ENCODE measurements around the gene SPAG6. TPM values are rescaled to one million over a fixed set of nuclear protein-coding genes. Genes with fewer than 3 reads are reported as not detected.
A peak's percentile ranks its signal among the peaks of the same experiment; 100 is the strongest.

Gene SPAG6
- total and polyA plus RNA-seq, 2 of the 8 experiments (the other 6 are each of a cell fraction or from before 2014, with no cell fraction given): 0.14 TPM; not detected in 1

- no peak for TF ChIP-seq ATF2 (IDR thresholded peaks at IDR 0.05; ENCODE audit: low read length)
- no peak for TF ChIP-seq SRF (IDR thresholded peaks at IDR 0.05; ENCODE audit: low read depth, low read length)
- peak; percentile 46 for TF ChIP-seq KDM4A (IDR thresholded peaks at IDR 0.05; ENCODE audit: low read depth, low read length, severe bottlenecking)
- no peak for TF ChIP-seq GTF2F1 (IDR thresholded peaks at IDR 0.05; ENCODE audit: borderline replicate concordance, low read depth, low read length)
- no peak for TF ChIP-seq EP300 (IDR thresholded peaks at IDR 0.05; ENCODE audit: borderline replicate concordance in 1 of 2, low read depth in 2 of 2, low read length in 2 of 2)
- TF ChIP-seq SP4 (IDR thresholded peaks at IDR 0.05; ENCODE audit: low read length): no peak
- no peak for TF ChIP-seq POU5F1 (IDR thresholded peaks at IDR 0.05; ENCODE audit: low read depth, low read length)
- TF ChIP-seq CTBP2 (IDR thresholded peaks at IDR 0.05; ENCODE audit: borderline replicate concordance, insufficient read depth, insufficient read length, low read length): peak; percentile 36
- TF ChIP-seq JUN (IDR thresholded peaks at IDR 0.05; ENCODE audit: low read depth, low read length): no peak
- no peak for TF ChIP-seq ATF3 (IDR thresholded peaks at IDR 0.05; ENCODE audit: insufficient read depth, low read depth, low read length)
- 0 out of 2 replicates have a peak, but pooled peaks have one; percentile 14 for TF ChIP-seq PHF8 (conservative IDR thresholded peaks at IDR 0.05; ENCODE audit: low read depth, low read length)
- no peak for TF ChIP-seq SP1 (IDR thresholded peaks at IDR 0.05; ENCODE audit: low read depth, low read length)
- no peak for TF ChIP-seq TCF12 (IDR thresholded peaks at IDR 0.05; ENCODE audit: low read depth, low read length)
- no peak for TF ChIP-seq SIN3A (conservative IDR thresholded peaks at IDR 0.05 in 1 of 2, IDR thresholded peaks at IDR 0.05 in 1 of 2; ENCODE audit: low read depth in 1 of 2, low read length in 2 of 2)
- no peak for TF ChIP-seq BCL11A (IDR thresholded peaks at IDR 0.05; ENCODE audit: low read depth in 2 of 2, low read length in 2 of 2)
- no peak for TF ChIP-seq CHD2 (IDR thresholded peaks at IDR 0.05; ENCODE audit: low read length)
- no peak for TF ChIP-seq ZNF274 (IDR thresholded peaks at IDR 0.05; ENCODE audit: borderline replicate concordance, extremely low read depth, low read length)
- TF ChIP-seq SP2 (IDR thresholded peaks at IDR 0.05; ENCODE audit: low read length): no peak
- TF ChIP-seq MAFK (IDR thresholded peaks at IDR 0.05; ENCODE audit: low read depth, low read length): no peak
- TF ChIP-seq KDM5A (IDR thresholded peaks at IDR 0.05; ENCODE audit: low read length): no peak
- TF ChIP-seq POLR2A (IDR thresholded peaks at IDR 0.05; ENCODE audit: control extremely low read depth in 1 of 2, low read depth in 2 of 2, low read length in 2 of 2): no peak
- TF ChIP-seq SAP30 (IDR thresholded peaks at IDR 0.05; ENCODE audit: insufficient read depth, insufficient replicate concordance, low read length): no peak
- no peak for TF ChIP-seq CHD1 (IDR thresholded peaks at IDR 0.05; ENCODE audit: low read depth, low read length)
Measured at GRCh38 chr10:22335173-22335933, 9.9 kb upstream of the SPAG6 start (continued).

All from H1 (cell line).